HG03565 (cell line): ENCODE results near the gene TMEM151A.
A peak's percentile ranks its signal among the peaks of the same experiment; 100 is the strongest.
"Not testable (repeated sequence)": the region's sequence is repeated elsewhere in the genome, so short reads cannot be mapped to it uniquely, and the experiment has no call there.

Experiments
- ATAC-seq: cut with Tn5 transposase; IDR thresholded peaks from one replicate; pipeline ENCODE4 v1.9.1; 2021; ENCODE audit warnings: mild to moderate bottlenecking, moderate library complexity; ENCODE audit not compliant: unreplicated experiment

TMEM151A gene

GRCh38 chr11:66320289-66320688 is 28.6 kb downstream of the TMEM151A start:
- ATAC-seq, result not testable (repeated sequence)

- not testable (repeated sequence) for ATAC-seq
Measured at GRCh38 chr11:66320748-66321147, 29.1 kb downstream of the TMEM151A start.

DNA sequence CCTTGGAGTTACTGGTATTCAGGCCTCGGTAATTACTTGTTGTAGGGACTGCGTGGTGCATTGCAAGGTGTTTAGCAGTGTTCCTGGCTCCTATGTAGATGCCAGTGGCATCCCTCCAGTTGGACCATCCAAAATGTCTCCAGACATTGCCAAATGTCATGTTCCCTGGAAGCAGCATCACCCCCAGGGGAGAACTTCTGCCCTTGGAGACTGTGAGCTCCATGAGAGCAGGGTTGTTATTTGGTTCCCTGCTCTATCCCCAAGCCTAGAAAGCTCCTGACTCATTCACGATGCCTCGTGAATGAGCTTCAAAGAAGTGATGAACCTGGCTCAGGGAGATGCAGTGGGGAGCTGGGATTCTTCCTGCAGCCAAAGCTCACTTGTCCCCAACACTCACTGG is 29.9 kb downstream of the TMEM151A start:
- no peak for ATAC-seq

GRCh38 chr11:66322732-66323427 is 31.2 kb downstream of the TMEM151A start:
- no peak for ATAC-seq

DNA sequence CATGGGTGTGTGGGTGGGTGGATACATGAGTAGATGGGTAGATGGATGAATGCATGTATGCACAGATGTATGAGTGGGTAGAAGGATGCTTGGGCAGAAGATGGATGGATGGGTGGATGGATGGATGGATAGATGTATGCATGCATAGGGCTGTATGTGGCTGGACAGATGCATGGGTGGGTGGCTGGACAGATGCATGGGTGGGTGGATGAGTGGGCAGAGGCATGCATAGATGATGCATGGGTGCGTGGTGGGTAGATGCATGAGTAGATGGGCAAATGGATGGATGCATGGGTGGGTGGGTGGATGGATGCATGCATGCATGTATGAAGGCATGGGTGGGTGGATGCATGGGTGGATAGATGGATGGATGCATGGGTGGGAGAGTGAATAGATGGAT is 32.0 kb downstream of the TMEM151A start:
- no peak for ATAC-seq

- no peak for ATAC-seq
Measured at GRCh38 chr11:66324664-66325063, 33.0 kb downstream of the TMEM151A start.

GRCh38 chr11:66325263-66325671 is 33.6 kb downstream of the TMEM151A start:
- no peak for ATAC-seq

GRCh38 chr11:66326261-66327111 is 34.8 kb downstream of the TMEM151A start:
- ATAC-seq, result no peak

DNA sequence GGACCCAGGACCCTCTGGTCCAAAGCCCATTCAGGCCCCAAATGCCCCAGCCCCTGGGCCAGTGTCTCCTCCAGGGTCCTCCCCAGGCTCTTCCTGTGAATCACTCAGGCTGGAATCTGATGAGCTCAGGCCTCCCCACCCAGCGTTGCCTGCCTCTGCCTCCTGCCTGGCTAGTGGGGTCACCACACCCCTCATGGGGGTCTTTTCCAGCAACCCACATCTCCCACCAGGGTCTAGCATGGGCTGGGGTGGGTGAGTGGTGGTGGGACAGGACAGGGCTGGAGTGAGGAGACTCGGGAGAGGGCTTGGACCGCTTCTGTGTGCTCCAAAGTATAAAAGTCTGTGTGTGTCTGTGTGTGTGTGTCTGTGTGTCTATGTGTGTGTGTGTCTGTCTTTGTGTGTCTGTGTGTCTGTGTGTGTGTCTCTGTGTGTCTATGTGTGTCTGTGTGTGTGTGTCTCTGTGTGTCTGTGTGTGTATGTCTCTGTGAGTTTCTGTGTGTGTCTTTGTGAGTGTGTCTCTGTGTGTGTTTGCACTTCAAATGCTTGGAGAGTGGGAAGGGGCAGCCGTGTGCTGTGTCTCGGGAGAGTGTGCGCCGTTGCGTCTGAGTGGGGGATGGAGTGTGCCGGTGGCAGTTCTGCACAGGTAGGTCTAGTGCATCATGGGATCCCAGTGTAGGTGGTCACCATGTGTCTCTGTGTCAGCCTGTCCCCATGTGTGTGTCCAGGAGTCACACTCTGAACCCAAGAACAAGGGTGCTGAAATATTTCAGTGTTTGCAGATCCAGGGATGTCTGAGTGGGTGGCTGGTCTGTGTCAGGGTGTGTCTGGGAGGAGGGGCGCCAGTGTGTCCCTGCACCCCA is 35.7 kb downstream of the TMEM151A start:
- no peak for ATAC-seq

DNA sequence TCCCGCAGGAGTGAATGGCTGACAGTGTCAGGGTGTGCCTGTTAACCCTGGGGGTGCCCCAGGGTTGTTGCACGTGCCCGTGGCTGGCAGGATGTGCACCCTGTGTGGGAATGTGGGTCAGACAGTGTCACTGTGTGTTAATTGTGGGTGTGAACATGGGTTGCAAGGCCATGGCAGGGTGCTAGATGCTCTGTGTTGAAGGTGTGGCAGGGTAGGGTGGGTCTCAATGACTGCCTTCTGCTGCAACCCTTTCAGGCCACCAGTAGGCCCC is 36.3 kb downstream of the TMEM151A start:
- no peak for ATAC-seq

DNA sequence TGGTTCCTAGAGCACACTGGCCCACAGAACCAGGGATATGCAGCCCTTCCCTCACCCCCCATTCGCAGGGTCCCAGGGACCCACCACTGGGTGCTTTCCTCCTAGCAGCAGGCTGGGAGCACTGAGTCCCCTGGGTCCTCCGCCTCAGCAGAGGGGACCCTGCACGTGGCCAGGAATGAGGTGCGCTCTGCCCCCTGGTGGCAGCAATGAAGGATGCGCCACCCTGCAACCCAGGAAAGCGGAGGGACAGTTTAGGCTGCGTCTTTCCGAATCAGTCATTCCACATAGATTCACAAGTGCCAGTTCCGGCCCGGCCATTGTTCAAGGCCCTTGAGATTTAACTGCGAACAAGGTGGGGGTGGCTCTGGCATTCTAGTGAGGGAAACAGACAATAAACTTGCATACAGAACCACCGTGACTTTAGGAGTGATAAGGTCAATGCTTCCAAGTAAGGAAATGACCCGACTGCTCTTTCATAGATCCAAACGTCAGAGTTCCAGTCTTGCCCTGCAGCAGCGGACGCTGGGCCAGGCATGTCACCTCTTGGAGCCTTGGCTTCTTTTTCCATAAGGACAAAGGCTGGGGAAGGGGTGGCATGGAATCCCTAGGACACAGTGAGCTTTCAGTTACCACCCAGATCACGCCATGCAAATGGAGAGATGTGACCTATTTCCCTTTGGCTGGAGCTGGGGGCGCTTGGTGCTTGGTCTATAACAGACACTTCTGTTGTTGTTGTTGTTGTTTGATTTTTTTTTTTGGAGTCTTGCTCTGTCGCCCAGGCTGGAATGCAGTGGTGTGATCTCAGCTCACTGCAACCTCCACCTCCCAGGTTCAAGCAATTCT is 36.8 kb downstream of the TMEM151A start:
- peak; percentile 59 for ATAC-seq

- no peak for ATAC-seq
Measured at GRCh38 chr11:66329165-66329673, 37.5 kb downstream of the TMEM151A start.

DNA sequence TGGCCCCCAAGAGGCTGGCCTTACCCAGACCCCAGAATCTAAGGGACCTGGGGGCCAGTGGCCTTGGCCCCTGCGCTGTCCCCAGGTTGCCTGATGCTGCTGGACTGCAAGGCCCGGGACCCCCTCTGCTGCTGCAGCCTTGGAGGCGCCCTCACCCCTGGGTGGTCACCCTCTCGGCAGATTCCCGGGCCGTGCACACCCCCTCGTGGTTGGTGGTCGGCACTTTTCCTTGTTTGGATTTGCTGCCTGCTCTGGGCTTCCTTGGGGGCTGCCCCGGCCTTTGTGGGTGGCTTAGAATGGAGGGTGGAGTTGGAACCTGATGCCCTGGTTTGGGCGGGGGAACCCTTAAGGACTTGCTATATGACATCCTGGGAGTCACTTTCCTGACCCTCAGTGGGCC is 39.2 kb downstream of the TMEM151A start:
- no peak for ATAC-seq

DNA sequence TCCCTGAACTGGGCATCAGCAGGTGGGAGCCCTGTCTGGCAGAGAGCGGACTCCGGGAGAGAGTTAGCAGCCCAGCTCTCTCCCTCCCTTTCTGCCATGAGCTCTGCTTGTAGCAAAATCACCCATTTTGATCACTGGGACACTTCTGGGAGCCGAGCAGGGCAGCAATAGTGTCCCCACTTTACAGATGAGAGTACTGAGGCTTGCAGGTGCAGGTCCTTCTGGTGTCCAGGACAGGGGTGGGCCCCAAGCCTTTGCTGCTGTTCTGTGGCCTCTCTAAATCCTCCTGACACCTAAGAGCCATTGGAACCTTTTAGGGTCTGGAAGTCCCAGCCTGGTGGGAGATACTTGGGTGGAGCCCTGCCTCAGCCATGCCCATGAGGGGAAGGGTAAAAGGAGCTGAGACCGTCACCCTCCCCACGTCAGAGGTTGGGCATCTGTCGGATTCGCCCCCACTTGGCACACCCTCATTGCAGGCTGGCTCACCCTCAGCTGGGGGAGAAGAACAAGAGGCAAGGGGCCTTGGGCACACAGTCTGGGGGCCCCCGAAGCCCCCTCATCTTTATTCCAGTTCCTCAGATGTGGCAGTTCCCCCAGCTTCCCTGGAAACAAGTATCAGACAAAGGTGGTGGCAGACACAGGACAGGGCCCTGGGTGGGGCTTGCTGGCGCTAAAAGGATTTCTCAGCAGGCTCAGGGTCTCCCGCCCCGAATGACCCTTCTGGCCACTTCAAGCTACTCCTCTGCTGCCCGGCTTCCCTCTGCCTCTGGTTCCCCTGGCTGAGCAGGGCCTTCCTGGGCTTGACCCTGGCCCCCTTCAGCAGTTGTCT is 40.1 kb downstream of the TMEM151A start:
- no peak for ATAC-seq

DNA sequence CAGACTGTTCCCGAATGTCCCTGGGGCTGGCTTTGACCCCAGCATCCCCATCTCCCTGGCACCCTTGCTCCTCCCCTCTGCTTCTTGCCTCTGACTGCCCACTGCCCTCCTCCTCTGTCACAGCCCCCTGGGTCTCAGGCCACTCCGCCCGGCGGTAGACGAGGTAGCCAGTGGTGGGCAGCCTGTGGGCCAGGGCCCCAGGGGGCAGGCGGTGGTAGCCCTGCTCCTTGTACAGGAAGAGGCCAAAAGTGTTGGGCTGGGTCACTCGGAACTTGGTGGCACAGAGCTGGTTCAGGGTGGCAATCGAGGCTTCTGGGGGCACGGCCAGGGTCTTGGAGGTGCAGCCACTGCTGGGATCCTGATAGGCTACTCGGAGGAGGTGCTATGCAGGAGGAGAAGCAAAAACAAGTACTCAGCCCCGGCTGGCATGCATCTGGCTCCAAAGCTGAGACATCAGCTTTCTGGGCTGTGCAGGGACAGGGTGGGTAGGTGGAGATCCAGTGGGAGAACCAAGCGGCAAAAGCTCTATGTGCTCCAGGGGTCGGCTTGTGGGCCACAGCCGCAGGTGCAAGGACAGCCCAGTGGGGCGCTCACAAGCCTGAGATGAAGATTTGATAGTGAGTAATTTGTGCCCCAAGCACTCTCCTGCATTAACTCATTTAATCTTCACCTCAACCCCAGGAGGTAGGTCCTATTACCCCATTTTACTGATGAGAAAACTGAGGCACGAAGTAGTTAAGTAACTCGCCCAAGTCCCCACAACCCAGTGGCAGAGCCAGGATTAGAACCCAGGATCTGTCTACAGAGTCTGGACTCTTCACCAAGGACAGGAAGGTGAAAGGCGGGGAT is 40.9 kb downstream of the TMEM151A start:
- no peak for ATAC-seq

- ATAC-seq, result no peak
Measured at GRCh38 chr11:66333220-66333877, 41.7 kb downstream of the TMEM151A start.

DNA sequence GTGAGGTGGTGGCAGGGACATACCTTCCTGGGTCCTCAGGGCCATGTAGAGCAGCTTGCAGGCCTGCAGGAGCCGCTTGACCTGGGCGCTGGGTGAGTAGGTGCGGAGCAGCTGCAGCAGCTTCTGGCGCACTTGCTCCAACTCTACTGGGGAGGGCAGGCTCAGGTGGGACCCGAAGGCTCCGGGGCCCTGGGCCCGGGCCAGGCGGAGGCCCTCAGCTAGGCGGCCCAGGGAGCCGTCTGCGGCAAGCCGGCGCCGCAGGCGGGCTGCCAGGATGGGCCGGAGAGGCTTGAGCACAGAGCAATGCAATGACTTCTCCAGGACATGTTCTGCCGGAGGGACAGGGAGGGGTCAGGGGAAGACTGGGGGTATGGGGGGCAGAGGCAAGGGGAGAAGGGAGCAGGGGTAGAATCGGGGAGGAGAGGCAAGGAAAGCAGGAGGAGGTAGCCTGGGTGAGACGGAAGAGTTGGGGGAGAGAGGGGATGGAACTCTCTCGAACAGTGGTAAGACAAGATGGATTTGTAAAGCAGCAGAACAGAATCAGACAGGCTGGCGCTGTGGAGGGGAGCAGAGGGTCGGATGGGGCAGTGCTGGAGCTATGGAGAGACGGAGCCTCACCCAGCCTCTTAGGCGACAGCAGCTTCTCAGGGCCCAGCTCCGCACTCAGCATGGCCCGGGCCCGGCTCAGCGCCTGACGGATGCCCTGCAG is 42.4 kb downstream of the TMEM151A start:
- ATAC-seq, result no peak
